ENCODE data around the gene OR14C36. TPM values are rescaled to one million over a fixed set of nuclear protein-coding genes. Genes with fewer than 3 reads are reported as not detected.
"Not testable (repeated sequence)": the region's sequence is repeated elsewhere in the genome, so short reads cannot be mapped to it uniquely, and the experiment has no call there.

OR14C36 gene, protein sequence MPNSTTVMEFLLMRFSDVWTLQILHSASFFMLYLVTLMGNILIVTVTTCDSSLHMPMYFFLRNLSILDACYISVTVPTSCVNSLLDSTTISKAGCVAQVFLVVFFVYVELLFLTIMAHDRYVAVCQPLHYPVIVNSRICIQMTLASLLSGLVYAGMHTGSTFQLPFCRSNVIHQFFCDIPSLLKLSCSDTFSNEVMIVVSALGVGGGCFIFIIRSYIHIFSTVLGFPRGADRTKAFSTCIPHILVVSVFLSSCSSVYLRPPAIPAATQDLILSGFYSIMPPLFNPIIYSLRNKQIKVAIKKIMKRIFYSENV
- not detected for total RNA-seq (2013)
- polyA plus RNA-seq (not detected), polyA minus RNA-seq (not detected in 2 replicates), total RNA-seq (0 to 0.12 (median 0) reads per million in 11 experiments)

DNA sequence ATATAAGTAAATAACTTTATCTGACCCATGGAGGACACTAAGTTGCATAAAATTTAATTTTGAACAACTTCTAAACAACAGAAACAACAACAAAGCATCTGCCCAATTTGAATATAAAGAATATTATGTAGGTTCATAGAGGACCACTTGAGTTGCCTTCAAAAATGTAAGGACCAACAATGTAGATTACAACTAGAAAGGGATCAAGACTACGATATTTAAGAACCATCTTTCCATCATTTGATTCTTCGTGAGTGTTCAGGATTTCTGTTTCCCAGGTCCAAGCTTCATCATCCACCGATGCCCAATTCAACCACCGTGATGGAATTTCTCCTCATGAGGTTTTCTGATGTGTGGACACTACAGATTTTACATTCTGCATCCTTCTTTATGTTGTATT is at the start of gene OR14C36:
Gene OR14C36, plus strand, starts transcription at position 301 of the 400 bp plus-strand sequence. Its CDS starts 0 bp downstream, at position 301.
- WGBS (ENCODE audit: insufficient coverage): no CpG with 5 or more reads among the region's 4 CpGs
- peaks cover 0 to 4% of the 10 kb centered on the region in 2 donors for H3K9me3 ChIP-seq (replicated peaks in 1 of 2; ENCODE audit: control insufficient read depth in 1 of 2, insufficient read depth in 1 of 2, low read length in 2 of 2)
- Mint-ChIP-seq H3K4me3 (no peak within 1 kb of the TSS), H3K36me3 (no peaks in the 10 kb centered on the region), H3K27me3 (ENCODE audit: low read depth in 3 of 3) (peaks cover 0 to 3% (median 0%) of the 10 kb centered on the region in 3 donors), H3K4me1 (no peaks in the 10 kb centered on the region), H3K9me3 (peaks cover 0 to 3% (median 0%) of the 10 kb centered on the region in 7 donors), H3K27ac (no peak within 1 kb of the TSS)
- H3K27me3 ChIP-seq (ENCODE audit: control insufficient read depth in 2 of 2, insufficient read depth in 2 of 2, low read length in 2 of 2): no peaks in the 10 kb centered on the region
- no peaks in the 10 kb centered on the region for H4K20me1 ChIP-seq (ENCODE audit: insufficient read depth, low read length)
- H2AFZ ChIP-seq (ENCODE audit: insufficient read depth, low read depth, low read length, poor library complexity, severe bottlenecking): no peak within 1 kb of the TSS
- TF ChIP-seq, protein P1, sequence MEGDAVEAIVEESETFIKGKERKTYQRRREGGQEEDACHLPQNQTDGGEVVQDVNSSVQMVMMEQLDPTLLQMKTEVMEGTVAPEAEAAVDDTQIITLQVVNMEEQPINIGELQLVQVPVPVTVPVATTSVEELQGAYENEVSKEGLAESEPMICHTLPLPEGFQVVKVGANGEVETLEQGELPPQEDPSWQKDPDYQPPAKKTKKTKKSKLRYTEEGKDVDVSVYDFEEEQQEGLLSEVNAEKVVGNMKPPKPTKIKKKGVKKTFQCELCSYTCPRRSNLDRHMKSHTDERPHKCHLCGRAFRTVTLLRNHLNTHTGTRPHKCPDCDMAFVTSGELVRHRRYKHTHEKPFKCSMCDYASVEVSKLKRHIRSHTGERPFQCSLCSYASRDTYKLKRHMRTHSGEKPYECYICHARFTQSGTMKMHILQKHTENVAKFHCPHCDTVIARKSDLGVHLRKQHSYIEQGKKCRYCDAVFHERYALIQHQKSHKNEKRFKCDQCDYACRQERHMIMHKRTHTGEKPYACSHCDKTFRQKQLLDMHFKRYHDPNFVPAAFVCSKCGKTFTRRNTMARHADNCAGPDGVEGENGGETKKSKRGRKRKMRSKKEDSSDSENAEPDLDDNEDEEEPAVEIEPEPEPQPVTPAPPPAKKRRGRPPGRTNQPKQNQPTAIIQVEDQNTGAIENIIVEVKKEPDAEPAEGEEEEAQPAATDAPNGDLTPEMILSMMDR (IDR thresholded peaks at IDR 0.05): no peak
- H3K27ac ChIP-seq (ENCODE audit: low read depth in 1 of 2, low read length in 2 of 2): no peak within 1 kb of the TSS
- intact Hi-C loops (cut with micrococcal nuclease): no loop called here
- H3K4me1 ChIP-seq (ENCODE audit: control insufficient read depth in 1 of 2, insufficient read depth in 2 of 2, low read length in 2 of 2): no peaks in the 10 kb centered on the region
- H3K9ac ChIP-seq (ENCODE audit: insufficient read depth, low read length, poor library complexity, severe bottlenecking): no peak within 1 kb of the TSS
- no peaks in the 10 kb centered on the region for H3K36me3 ChIP-seq (replicated peaks in 1 of 2; ENCODE audit: control insufficient read depth in 1 of 2, insufficient read depth in 2 of 2, low read length in 2 of 2)
- no peak within 1 kb of the TSS for H3K4me2 ChIP-seq (replicated peaks; ENCODE audit: extremely low read depth, low read length, poor library complexity, severe bottlenecking)
- no peak for DNase-seq
- no peaks in the 10 kb centered on the region for H3K79me2 ChIP-seq (ENCODE audit: insufficient read depth, low read length)
- H3K4me3 ChIP-seq (replicated peaks in 1 of 3; ENCODE audit: low read depth in 2 of 3, low read length in 3 of 3): no peak within 1 kb of the TSS

DNA sequence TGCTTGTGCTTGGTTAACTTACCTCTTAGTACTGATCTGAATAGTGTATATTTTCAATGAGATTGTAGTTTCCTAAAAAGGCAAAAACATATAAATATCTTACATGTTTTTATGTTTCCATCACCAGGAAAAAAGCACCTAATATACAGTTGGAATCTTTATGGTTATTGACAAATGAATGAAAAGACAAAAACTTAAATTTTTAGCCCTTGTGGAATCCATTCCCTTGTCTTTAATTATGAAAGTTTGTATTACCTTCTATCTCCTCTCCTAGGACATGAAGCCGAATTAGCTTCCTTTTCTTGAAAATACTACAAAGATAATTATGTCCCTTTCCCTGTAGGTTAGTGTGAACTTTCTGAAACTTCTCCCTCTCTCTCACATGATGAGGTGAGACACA is 45.3 kb upstream of the OR14C36 start, which contains the start of gene OR2T12:
Gene OR2T12, minus strand, starts transcription at position 101 of the 400 bp plus-strand sequence. CDS start 7,846 bp downstream, outside the sequence.
- no peaks in the 10 kb centered on the region for H3K36me3 Mint-ChIP-seq
- Histone ChIP-seq H3K79me2 (ENCODE audit: insufficient read depth, low read length) (no peaks in the 10 kb centered on the region), H3K27ac (ENCODE audit: low read depth in 1 of 2, low read length in 2 of 2) (no peak within 1 kb of the TSS), H3K36me3 (replicated peaks in 1 of 2; ENCODE audit: control insufficient read depth in 1 of 2, insufficient read depth in 2 of 2, low read length in 2 of 2) (no peaks in the 10 kb centered on the region), H3K9ac (ENCODE audit: insufficient read depth, low read length, poor library complexity, severe bottlenecking) (no peak within 1 kb of the TSS), H3K4me2 (replicated peaks; ENCODE audit: extremely low read depth, low read length, poor library complexity, severe bottlenecking) (no peak within 1 kb of the TSS), H2AFZ (ENCODE audit: insufficient read depth, low read depth, low read length, poor library complexity, severe bottlenecking) (no peak within 1 kb of the TSS), H3K27me3 (ENCODE audit: control insufficient read depth in 2 of 2, insufficient read depth in 2 of 2, low read length in 2 of 2) (no peaks in the 10 kb centered on the region), H3K9me3 (replicated peaks in 1 of 2; ENCODE audit: control insufficient read depth in 1 of 2, insufficient read depth in 1 of 2, low read length in 2 of 2) (peaks cover 0 to 8% of the 10 kb centered on the region in 2 donors), H4K20me1 (ENCODE audit: insufficient read depth, low read length) (no peaks in the 10 kb centered on the region), H3K4me1 (ENCODE audit: control insufficient read depth in 1 of 2, insufficient read depth in 2 of 2, low read length in 2 of 2) (no peaks in the 10 kb centered on the region), H3K4me3 (replicated peaks in 1 of 3; ENCODE audit: low read depth in 2 of 3, low read length in 3 of 3) (no peak within 1 kb of the TSS)
- no peak within 1 kb of the TSS for H3K27ac Mint-ChIP-seq
- peaks cover 0 to 1% (median 0%) of the 10 kb centered on the region in 3 donors for H3K27me3 Mint-ChIP-seq (ENCODE audit: low read depth in 3 of 3)
- WGBS (ENCODE audit: insufficient coverage): no CpG with 5 or more reads among the region's 1 CpG
- H3K4me1 Mint-ChIP-seq: no peaks in the 10 kb centered on the region
- no peak within 1 kb of the TSS for H3K4me3 Mint-ChIP-seq
- intact Hi-C loops (cut with micrococcal nuclease): no loop called here
- TF ChIP-seq, protein P1 (IDR thresholded peaks at IDR 0.05): no peak
- peaks cover 2 to 11% (median 8%) of the 10 kb centered on the region in 7 donors for H3K9me3 Mint-ChIP-seq
- no peak for DNase-seq

DNA sequence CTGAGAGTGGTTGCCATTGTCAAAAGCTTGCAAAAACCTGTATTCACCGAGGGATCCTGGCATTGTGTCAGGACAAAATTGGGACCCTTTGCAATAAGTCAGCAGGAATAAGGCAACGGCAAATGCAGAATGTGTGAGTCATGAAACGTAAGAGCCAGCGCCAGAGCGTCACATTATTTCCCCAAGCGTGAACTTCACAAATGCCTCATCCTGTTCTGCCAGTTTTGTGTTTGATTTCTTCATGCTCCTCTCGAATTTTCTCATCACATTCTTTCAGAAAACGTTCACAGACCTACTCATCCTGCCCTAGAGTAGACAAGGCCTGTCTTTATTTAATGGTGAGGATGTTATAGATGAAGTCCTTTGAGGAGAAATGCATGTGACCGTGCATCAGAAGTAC is 42.9 kb upstream of the OR14C36 start:
- H3K4me1 Mint-ChIP-seq; H3K4me3 ChIP-seq (replicated peaks in 1 of 3; ENCODE audit: low read depth in 2 of 3, low read length in 3 of 3); H3K27ac ChIP-seq (ENCODE audit: low read depth in 1 of 2, low read length in 2 of 2); H3K9me3 Mint-ChIP-seq; H3K27me3 Mint-ChIP-seq (ENCODE audit: low read depth in 3 of 3); H3K9me3 ChIP-seq (replicated peaks in 1 of 2; ENCODE audit: control insufficient read depth in 1 of 2, insufficient read depth in 1 of 2, low read length in 2 of 2); H3K4me3 Mint-ChIP-seq; H3K4me1 ChIP-seq (ENCODE audit: control insufficient read depth in 1 of 2, insufficient read depth in 2 of 2, low read length in 2 of 2); H3K9ac ChIP-seq (ENCODE audit: insufficient read depth, low read length, poor library complexity, severe bottlenecking); H3K36me3 ChIP-seq (replicated peaks in 1 of 2; ENCODE audit: control insufficient read depth in 1 of 2, insufficient read depth in 2 of 2, low read length in 2 of 2); DNase-seq; H3K27me3 ChIP-seq (ENCODE audit: control insufficient read depth in 2 of 2, insufficient read depth in 2 of 2, low read length in 2 of 2); H2AFZ ChIP-seq (ENCODE audit: insufficient read depth, low read depth, low read length, poor library complexity, severe bottlenecking); H3K27ac Mint-ChIP-seq; H4K20me1 ChIP-seq (ENCODE audit: insufficient read depth, low read length); H3K4me2 ChIP-seq (replicated peaks; ENCODE audit: extremely low read depth, low read length, poor library complexity, severe bottlenecking); H3K79me2 ChIP-seq (ENCODE audit: insufficient read depth, low read length); H3K36me3 Mint-ChIP-seq; intact Hi-C loops (cut with micrococcal nuclease): not testable (repeated sequence)
- 100% methylated on average over 1 of the region's 9 CpGs for WGBS (ENCODE audit: insufficient coverage)

Data from CD14-positive monocyte (primary cell).